SU-DHL-6 (cell line): ENCODE measurements around the gene STAT2.

ENCODE experiments used
- H2AFZ ChIP-seq: fragments of 200-600 bp; sonication (generic); 2 replicates; pipeline ENCODE4 v1.6.1; 2014; ENCODE audit warnings: low read depth, mild to moderate bottlenecking, moderate library complexity, mixed read lengths, antibody characterized with exemption, low read length; ENCODE audit not compliant: severe bottlenecking
- H3F3A ChIP-seq: fragments of 200-600 bp; shearing (Covaris generic); 2 replicates; pipeline ENCODE4 v1.6.0; 2016; ENCODE audit warnings: antibody characterized with exemption, mild to moderate bottlenecking; ENCODE audit not compliant: insufficient read depth
- H3K27ac ChIP-seq: fragments of 200-600 bp; sonication (generic); 2 replicates; pipeline ENCODE4 v1.5.1; 2016; ENCODE audit warnings: low read depth, mild to moderate bottlenecking, low read length, moderate library complexity, mixed read lengths
- H3K27me3 ChIP-seq: fragments of 200-600 bp; sonication (generic), shearing (Covaris generic); 2 replicates; pipeline ENCODE4 v1.6.0; 2014; ENCODE audit warnings: mild to moderate bottlenecking, low read length
- H3K36me3 ChIP-seq: fragments of 200-600 bp; sonication (generic); 2 replicates; pipeline ENCODE4 v1.6.1; 2014; ENCODE audit warnings: mild to moderate bottlenecking, low read length, mixed read lengths
- H3K4me2 ChIP-seq: fragments of 300-600, 200-600 bp; shearing (Covaris generic), sonication (generic); 2 replicates; pipeline ENCODE4 v1.6.0; 2014; ENCODE audit warnings: low read length, low read depth, mild to moderate bottlenecking; ENCODE audit not compliant: poor library complexity, severe bottlenecking
- H3K4me3 ChIP-seq: fragments of 200-600 bp; sonication (generic); 2 replicates; pipeline ENCODE4 v1.5.1; 2014; ENCODE audit warnings: antibody characterized with exemption, low read length, mild to moderate bottlenecking, mixed read lengths; ENCODE audit not compliant: insufficient read depth, poor library complexity, severe bottlenecking
- H3K79me2 ChIP-seq: fragments of 200-600 bp; sonication (generic); 2 replicates; pipeline ENCODE4 v1.6.1; 2014; ENCODE audit warnings: mild to moderate bottlenecking, low read length, moderate library complexity; ENCODE audit not compliant: insufficient read depth
- H3K9ac ChIP-seq: fragments of 200-600 bp; sonication (generic); 2 replicates; pipeline ENCODE4 v1.7.0; 2014; ENCODE audit warnings: mild to moderate bottlenecking, low read length
- H3K9me2 ChIP-seq: fragments of 200-600 bp; sonication (generic); replicated peaks from 2 replicates; pipeline ENCODE4 v1.6.1; 2014; ENCODE audit warnings: low read length; ENCODE audit not compliant: insufficient read depth
- H3K9me3 ChIP-seq: fragments of 200-600 bp; sonication (generic); 2 replicates; pipeline ENCODE4 v1.6.1; 2014; ENCODE audit warnings: low read length, mixed read lengths; ENCODE audit not compliant: insufficient read depth
- H4K20me1 ChIP-seq: fragments of 200-600 bp; sonication (generic); 2 replicates; pipeline ENCODE4 v1.6.1; 2014; ENCODE audit warnings: low read depth, mild to moderate bottlenecking, antibody characterized with exemption, low read length, moderate library complexity, mixed read lengths
- CTCF ChIP-seq: fragments of 200-600 bp; sonication (generic); IDR thresholded peaks from one replicate; pipeline ENCODE4 v1.5.1; 2017; ENCODE audit warnings: antibody characterized with exemption, mild to moderate bottlenecking, low read length, moderate library complexity; ENCODE audit not compliant: insufficient read depth, poor library complexity, severe bottlenecking
- EZH2phosphoT487 ChIP-seq: fragments of 200-600 bp; sonication (generic), shearing (Covaris generic); conservative IDR thresholded peaks from 2 replicates; pipeline ENCODE4 v1.6.1; 2018; ENCODE audit warnings: mild to moderate bottlenecking, antibody characterized with exemption, low read length, moderate library complexity, mixed read lengths

STAT2 gene

GRCh38 chr12:56321027-56321426 is 38.9 kb downstream of the STAT2 start:
- no peak overlapping the region for H3K4me2 ChIP-seq
- no peak overlapping the region for H3K4me3 ChIP-seq
- H2AFZ ChIP-seq: no peak overlapping the region
- TF ChIP-seq CTCF: no peak
- no peak for TF ChIP-seq EZH2phosphoT487
- H3K27me3 ChIP-seq: no peaks in the 10 kb centered on the region
- no peaks in the 10 kb centered on the region for H3K9me2 ChIP-seq
- H3K9ac ChIP-seq: no peak overlapping the region
- no peak overlapping the region for H3K27ac ChIP-seq
- peaks cover 8% of the 10 kb centered on the region; the same call in 1 of the 2 replicates for H3K36me3 ChIP-seq
- no peaks in the 10 kb centered on the region for H3K9me3 ChIP-seq
- H3F3A ChIP-seq: peaks cover 4% of the 10 kb centered on the region
- H3K79me2 ChIP-seq: no peaks in the 10 kb centered on the region
- H4K20me1 ChIP-seq: no peaks in the 10 kb centered on the region

GRCh38 chr12:56317675-56318074 is 42.2 kb downstream of the STAT2 start:
- Histone ChIP-seq H3F3A (peaks cover 4% of the 10 kb centered on the region), H3K27me3 (no peaks in the 10 kb centered on the region), H2AFZ (no peak overlapping the region), H3K4me3 (no peak overlapping the region), H3K9me3 (no peaks in the 10 kb centered on the region), H3K79me2 (peaks cover 17% of the 10 kb centered on the region), H3K27ac (no peak overlapping the region), H3K9me2 (no peaks in the 10 kb centered on the region), H3K4me2 (no peak overlapping the region), H3K9ac (no peak overlapping the region), H3K36me3 (peaks cover 4% of the 10 kb centered on the region; the same call in 1 of the 2 replicates), H4K20me1 (no peaks in the 10 kb centered on the region)
- TF ChIP-seq CTCF (no peak), EZH2phosphoT487 (no peak)

GRCh38 chr12:56315622-56316473 is 44.1 kb downstream of the STAT2 start, which contains the start of gene CNPY2:
Gene CNPY2 (minus strand): TSS chr12:56315988. CDS start chr12:56315217, 771 bp downstream.
- H3F3A ChIP-seq: peaks cover 4% of the 10 kb centered on the region
- H3K79me2 ChIP-seq: peaks cover 17% of the 10 kb centered on the region
- peak within 1 kb of the TSS; percentile 83 for H3K4me2 ChIP-seq
- no peaks in the 10 kb centered on the region for H4K20me1 ChIP-seq
- H3K9me3 ChIP-seq: no peaks in the 10 kb centered on the region
- no peaks in the 10 kb centered on the region for H3K27me3 ChIP-seq
- H3K27ac ChIP-seq: peak within 1 kb of the TSS; percentile 66
- peak within 1 kb of the TSS; percentile 35 for H2AFZ ChIP-seq
- peak within 1 kb of the TSS; percentile 81 for H3K4me3 ChIP-seq
- peaks cover 4% of the 10 kb centered on the region; the same call in 1 of the 2 replicates for H3K36me3 ChIP-seq
- peak within 1 kb of the TSS; percentile 82 for H3K9ac ChIP-seq
- TF ChIP-seq EZH2phosphoT487 (no peak), CTCF (no peak)
- no peaks in the 10 kb centered on the region for H3K9me2 ChIP-seq
